Measurements from ENCODE around the gene ABCG1. TPM values are rescaled to one million over a fixed set of nuclear protein-coding genes. Genes with fewer than 3 reads are reported as not detected.
"Not testable (repeated sequence)": the region's sequence is repeated elsewhere in the genome, so short reads cannot be mapped to it uniquely, and the experiment has no call there.

The ABCG1 gene
- total RNA-seq, 1 donor from 2014 or later = not detected

DNA sequence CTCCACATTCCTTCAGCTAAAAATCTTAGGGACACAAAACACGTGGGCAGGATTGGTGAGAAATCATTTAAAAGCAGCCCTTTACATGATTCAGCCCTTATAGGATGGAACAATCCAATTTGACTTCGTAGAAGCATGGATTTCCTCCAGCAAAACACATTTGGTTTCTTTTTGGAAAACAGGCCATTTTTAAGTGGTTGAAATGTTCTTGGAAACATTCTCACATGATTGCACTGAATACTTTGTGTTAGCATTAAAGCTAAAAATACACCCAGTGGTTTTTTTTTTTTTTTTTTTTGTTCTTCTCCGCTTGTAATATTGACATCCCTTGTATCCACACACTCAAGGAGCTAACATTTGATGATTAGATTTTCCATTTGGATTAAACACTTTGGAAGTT lies 42.1 kb upstream of the ABCG1 start:
- TF ChIP-seq, protein P1, sequence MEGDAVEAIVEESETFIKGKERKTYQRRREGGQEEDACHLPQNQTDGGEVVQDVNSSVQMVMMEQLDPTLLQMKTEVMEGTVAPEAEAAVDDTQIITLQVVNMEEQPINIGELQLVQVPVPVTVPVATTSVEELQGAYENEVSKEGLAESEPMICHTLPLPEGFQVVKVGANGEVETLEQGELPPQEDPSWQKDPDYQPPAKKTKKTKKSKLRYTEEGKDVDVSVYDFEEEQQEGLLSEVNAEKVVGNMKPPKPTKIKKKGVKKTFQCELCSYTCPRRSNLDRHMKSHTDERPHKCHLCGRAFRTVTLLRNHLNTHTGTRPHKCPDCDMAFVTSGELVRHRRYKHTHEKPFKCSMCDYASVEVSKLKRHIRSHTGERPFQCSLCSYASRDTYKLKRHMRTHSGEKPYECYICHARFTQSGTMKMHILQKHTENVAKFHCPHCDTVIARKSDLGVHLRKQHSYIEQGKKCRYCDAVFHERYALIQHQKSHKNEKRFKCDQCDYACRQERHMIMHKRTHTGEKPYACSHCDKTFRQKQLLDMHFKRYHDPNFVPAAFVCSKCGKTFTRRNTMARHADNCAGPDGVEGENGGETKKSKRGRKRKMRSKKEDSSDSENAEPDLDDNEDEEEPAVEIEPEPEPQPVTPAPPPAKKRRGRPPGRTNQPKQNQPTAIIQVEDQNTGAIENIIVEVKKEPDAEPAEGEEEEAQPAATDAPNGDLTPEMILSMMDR (conservative IDR thresholded peaks at IDR 0.05; ENCODE audit: low read depth, low read length) = no peak
- no peak for DNase-seq (ENCODE audit: low read depth)
- H3K4me3 ChIP-seq (ENCODE audit: low read depth, low read length) = no peak overlapping the region

DNA sequence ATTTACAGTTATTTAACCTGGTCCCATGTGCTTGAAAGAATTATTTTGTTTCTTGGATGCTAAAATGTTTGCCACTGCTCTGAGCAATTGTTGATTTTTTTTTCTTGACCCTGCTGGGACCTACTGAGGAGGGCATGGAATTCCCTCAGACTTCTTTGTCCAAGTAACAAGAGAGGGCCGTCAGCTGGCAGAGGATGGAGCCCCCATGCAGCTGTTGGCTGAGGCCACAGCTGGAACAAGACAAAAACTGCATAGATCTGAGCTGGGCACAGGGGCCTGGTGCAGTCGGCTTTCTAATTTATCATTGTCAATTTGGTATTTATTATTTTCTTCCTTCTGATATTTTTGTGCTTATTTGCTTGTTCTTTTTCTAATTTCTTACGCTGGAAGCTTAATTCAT lies 39.6 kb upstream of the ABCG1 start:
- H3K4me3 ChIP-seq (ENCODE audit: low read depth, low read length) = no peak overlapping the region
- TF ChIP-seq, protein P1 (conservative IDR thresholded peaks at IDR 0.05; ENCODE audit: low read depth, low read length) = no peak
- DNase-seq (ENCODE audit: low read depth) = no peak

DNA sequence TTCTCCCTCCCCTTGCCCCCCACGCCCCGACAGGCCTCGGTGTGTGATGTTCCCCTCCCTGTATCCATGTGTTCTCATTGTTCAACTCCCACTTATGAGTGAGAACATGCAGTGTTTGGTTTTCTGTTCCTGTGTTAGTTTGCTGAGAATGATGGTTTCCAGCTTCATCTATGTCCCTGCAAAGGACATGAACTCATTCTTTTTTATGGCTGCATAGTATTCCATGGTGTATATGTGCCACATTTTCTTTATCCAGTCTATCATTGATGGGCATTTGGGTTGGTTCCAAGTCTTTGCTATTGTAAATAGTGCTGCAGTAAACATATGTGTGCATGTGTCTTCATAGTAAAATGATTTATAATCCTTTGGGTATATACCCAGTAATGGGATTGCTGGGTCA lies 38.9 kb upstream of the ABCG1 start:
- not testable (repeated sequence) for H3K4me3 ChIP-seq (ENCODE audit: low read depth, low read length); DNase-seq (ENCODE audit: low read depth)

DNA sequence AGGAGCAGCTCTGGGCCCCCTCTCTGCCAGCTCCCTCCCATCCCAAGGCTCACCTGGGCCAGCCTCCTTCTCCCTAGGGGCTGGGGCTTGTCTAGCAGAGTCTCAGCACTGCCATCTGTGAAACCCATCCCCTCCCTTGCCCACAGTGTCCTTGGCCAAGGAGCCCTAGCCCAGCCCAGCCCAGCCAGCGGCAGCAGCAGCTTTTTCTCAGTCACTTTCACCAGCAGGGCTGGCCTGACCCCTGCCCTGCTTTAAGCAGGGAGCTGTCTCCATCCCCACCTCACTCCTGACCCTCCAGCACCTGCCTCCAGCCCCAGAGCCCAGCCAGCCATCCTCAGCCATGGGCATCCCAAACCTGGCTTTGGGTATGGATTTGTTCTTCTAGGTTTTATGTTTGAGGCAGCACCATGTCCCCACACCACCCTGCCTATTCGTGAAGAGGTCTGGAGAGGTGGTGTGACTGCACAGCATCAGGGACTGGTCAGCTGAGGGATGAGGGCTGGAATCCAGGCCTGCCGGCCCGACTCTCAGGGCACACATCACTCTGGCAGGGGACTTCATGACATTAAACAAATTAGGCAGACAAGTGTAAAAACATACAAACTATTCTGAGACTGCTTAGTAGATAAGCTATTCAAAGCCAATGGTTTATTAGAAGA lies 36.1 kb upstream of the ABCG1 start:
- DNase-seq (ENCODE audit: low read depth) = no peak
- TF ChIP-seq, protein P1 (conservative IDR thresholded peaks at IDR 0.05; ENCODE audit: low read depth, low read length) = no peak

DNA sequence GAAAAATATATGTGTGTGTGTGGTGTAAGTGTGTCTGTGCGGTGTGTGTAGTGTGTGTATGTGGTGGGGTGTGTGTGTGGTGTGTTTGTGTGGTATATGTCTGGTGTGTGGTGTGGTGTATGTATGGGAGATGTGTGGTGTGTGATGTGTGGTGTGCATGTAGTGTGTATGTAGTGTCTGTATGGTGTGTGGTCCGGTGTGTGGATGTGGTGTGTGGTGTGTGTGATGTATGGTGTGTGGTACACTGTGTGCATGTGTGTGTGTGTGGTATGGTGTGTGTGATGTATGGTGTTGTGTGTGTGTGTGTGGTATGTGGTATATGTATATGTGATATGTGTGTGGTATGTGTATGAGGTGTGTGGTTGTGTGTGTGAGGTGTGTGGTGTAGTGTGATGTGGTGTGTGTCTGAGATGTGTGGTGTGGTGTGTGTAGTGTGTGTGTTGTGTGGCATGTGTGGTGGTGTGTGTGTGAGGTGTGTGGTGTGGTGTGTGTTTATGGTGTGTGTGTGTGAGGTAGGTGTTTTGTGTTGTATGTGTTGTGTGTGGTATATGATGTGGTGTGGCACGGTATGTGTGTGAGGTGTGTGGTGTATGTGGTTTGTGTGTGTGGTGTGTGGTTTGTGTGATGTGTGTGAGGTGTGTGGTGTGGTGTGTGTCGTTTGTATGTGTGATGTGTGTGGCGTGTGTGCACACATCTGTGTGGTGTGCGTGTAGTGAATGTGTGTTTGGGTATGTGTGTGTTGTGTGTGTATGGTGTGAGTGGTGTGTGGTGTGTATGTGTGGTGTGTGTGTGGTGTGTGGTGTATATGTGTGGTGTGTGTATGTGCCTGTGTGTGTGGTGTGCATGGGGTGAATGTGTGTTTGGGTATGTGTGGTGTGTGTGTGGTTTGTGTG lies 35.3 kb upstream of the ABCG1 start:
- no peak for DNase-seq (ENCODE audit: low read depth)
- H3K4me3 ChIP-seq (ENCODE audit: low read depth, low read length) = no peak overlapping the region
- TF ChIP-seq, protein P1 (conservative IDR thresholded peaks at IDR 0.05; ENCODE audit: low read depth, low read length) = no peak

More for the DNA sequence above, 36.1 kb upstream of the ABCG1 start:
- no peak overlapping the region for H3K4me3 ChIP-seq (ENCODE audit: low read depth, low read length)

DNA sequence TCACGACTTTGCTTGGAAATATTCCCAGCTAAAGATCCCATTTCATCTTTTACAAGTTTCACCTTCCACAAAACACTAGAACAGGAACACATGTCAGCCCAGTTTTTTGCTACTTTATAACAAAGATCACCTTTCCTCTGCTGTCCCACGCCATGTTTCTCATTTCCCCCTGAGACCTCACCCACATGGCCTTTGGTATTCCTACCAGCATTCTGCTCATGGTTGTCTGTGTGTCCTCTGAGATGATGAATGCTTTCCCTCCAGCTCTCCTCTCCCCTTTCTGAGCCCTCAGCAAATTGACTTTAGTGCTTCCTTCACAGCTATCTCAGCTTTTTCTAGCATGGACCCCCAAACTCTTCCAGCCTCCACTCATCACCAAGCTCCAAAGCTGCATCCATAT lies 32.3 kb upstream of the ABCG1 start:
- H3K4me3 ChIP-seq (ENCODE audit: low read depth, low read length) = no peak overlapping the region
- TF ChIP-seq, protein P1 (conservative IDR thresholded peaks at IDR 0.05; ENCODE audit: low read depth, low read length) = no peak
- no peak for DNase-seq (ENCODE audit: low read depth)

DNA sequence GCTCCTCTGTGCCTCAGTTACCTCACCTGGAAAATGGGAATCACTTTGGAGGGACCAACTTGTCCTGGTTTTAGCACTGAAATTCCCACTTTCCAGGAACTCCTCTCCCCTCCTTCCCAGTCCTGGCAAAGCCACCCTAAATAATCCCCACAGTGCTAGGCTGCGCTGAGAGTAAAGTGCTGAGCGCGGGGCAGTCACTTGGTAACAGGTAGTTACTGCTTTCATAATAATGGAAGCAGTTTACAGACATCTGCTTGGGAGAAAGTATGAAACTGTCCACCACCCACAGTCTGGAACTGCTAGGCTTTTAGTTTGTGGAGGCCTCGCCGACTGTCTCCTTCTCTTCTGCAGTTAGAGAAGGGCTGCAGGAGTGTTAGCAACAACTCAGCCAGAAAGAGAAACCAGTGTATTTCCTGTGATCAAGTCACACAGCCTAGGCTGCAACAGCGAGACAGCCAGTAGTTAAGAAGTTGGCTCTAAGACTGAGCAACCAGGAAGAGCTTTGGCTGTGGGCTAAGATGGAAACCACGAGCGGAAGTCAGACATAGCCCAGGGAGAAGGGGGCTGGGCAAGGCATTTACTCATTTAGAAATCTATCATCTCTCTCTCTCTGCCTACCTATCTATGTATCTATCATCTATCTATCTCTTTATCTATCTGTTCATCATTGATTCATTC lies 30.8 kb upstream of the ABCG1 start:
- TF ChIP-seq, protein P1 (conservative IDR thresholded peaks at IDR 0.05; ENCODE audit: low read depth, low read length) = no peak
- no peak overlapping the region for H3K4me3 ChIP-seq (ENCODE audit: low read depth, low read length)
- DNase-seq (ENCODE audit: low read depth) = no peak

All from epithelial cell of proximal tubule (primary cell).